HepG2 (cell line): ENCODE data around the gene RRAS. TPM values are rescaled to one million over a fixed set of nuclear protein-coding genes. Genes with fewer than 3 reads are reported as not detected.
A peak's percentile ranks its signal among the peaks of the same experiment; 100 is the strongest.

Experiments used
- ATAC-seq: fragments of 200-7000 bp; cut with Tn5 transposase; 3 replicates; pipeline ENCODE4 v1.9.1; 2020; ENCODE audit warnings: mild to moderate bottlenecking, moderate library complexity
- BruUV-seq: library from RNA; stranded (reverse); fragments of 400-500 nt; replicated peaks from 2 replicates; lab custom pipeline; 2021; lab: Mats Ljungman, UMichigan
- CTCF ChIA-PET: fragments of 300-600 bp; formaldehyde crosslinking; extraction: SDS; loops from one replicate; lab custom pipeline; 2021; ENCODE audit warnings: low total read pairs, inconsistent platforms, low intra/inter-chr PET ratio; lab: Yijun Ruan, JAX
- POLR2A ChIA-PET: fragments of 350-600 bp; sonication (Branson Sonifier 250); formaldehyde crosslinking; loops from one replicate; lab custom pipeline; 2020; ENCODE audit warnings: antibody characterized with exemption, inconsistent platforms; lab: Yijun Ruan, JAX
- DNase-seq: peaks from one replicate; pipeline ENCODE4 v3.0.0-alpha.2; 2015; ENCODE audit warnings: low spot score
- FAIRE-seq: peaks from 3 replicates; lab custom pipeline; 2011; peaks lifted over from hg19 to GRCh38; lab: Jason Lieb, UNC
- H2AFZ ChIP-seq: one replicate; pipeline ENCODE4 v1.6.1; 2011; ENCODE audit warnings: low read length, inconsistent platforms
- H3K27ac ChIP-seq: fragments of 300-600 bp; 3 replicates; pipeline ENCODE4 v1.8.0; 2011; ENCODE audit warnings: mixed run types, mild to moderate bottlenecking, mixed read lengths, low read length, inconsistent platforms; ENCODE audit not compliant: insufficient read depth; ENCODE audit errors: extremely low read length
- H3K27me3 ChIP-seq, 2 experiments: fragments of 200-600 bp in 1 of 2; 2 replicates in 1 of 2; 3 replicates in 1 of 2; pipeline versions ENCODE4 v1.6.0 to v1.8.0; 2011; ENCODE audit warnings: low read length in 2 of 2, mild to moderate bottlenecking in 2 of 2, moderate library complexity in 2 of 2, inconsistent platforms in 1 of 2; ENCODE audit not compliant: insufficient read depth in 2 of 2, control insufficient read depth in 1 of 2
- H3K36me3 ChIP-seq, 2 experiments: fragments of 200-600 bp in 1 of 2; replicated peaks in 1 of 2; 2 replicates in 1 of 2; 3 replicates in 1 of 2; pipeline versions ENCODE4 v1.5.1 to v1.8.0; 2011; ENCODE audit warnings: low read length in 2 of 2, inconsistent platforms in 1 of 2; ENCODE audit not compliant: insufficient read depth in 2 of 2, control insufficient read depth in 1 of 2
- H3K4me1 ChIP-seq: 2 replicates; pipeline ENCODE4 v1.5.1; 2012; ENCODE audit warnings: low read length, inconsistent platforms; ENCODE audit not compliant: insufficient read depth
- H3K4me2 ChIP-seq: 2 replicates; pipeline ENCODE4 v1.6.0; 2011; ENCODE audit warnings: low read depth, low read length, inconsistent platforms
- H3K4me3 ChIP-seq, 3 experiments: fragments of 200-600 bp in 1 of 3; sonication (generic), shearing (Covaris generic) in 1 of 3; replicated peaks in 1 of 3; 2 replicates each; pipeline ENCODE4 v1.5.1; 2011 to 2016; ENCODE audit warnings: low read length in 3 of 3, inconsistent platforms in 2 of 3, low read depth in 2 of 3, mild to moderate bottlenecking in 2 of 3, control low read depth in 1 of 3, mixed read lengths in 1 of 3; ENCODE audit not compliant: insufficient read depth in 1 of 3
- H3K79me2 ChIP-seq: one replicate; pipeline ENCODE4 v1.6.1; 2011; ENCODE audit warnings: low read length, inconsistent platforms; ENCODE audit not compliant: insufficient read depth
- H3K9ac ChIP-seq: 2 replicates; pipeline ENCODE4 v1.6.0; 2011; ENCODE audit warnings: mild to moderate bottlenecking, low read depth, low read length, inconsistent platforms; ENCODE audit not compliant: insufficient read depth
- H3K9me3 ChIP-seq: 2 replicates; pipeline ENCODE4 v1.5.1; 2012; ENCODE audit warnings: mild to moderate bottlenecking, low read length
- H4K20me1 ChIP-seq: 2 replicates; pipeline ENCODE4 v1.6.0; 2011; ENCODE audit warnings: inconsistent platforms, mild to moderate bottlenecking, low read length, moderate library complexity; ENCODE audit not compliant: insufficient read depth
- ARHGAP35 ChIP-seq: sonication (generic); formaldehyde crosslinking; IDR thresholded peaks from 2 replicates; pipeline ENCODE4 v1.9.0; 2022; ENCODE audit warnings: mild to moderate bottlenecking, inconsistent platforms, moderate library complexity, missing genetic modification reagents, borderline replicate concordance
- EED ChIP-seq: sonication (generic); formaldehyde crosslinking; IDR thresholded peaks from 2 replicates; pipeline ENCODE4 v1.5.0; 2020; ENCODE audit warnings: mild to moderate bottlenecking, missing genetic modification reagents
- FOXK2 ChIP-seq: fragments of 450-650 bp; IDR thresholded peaks from 2 replicates; pipeline ENCODE4 v1.6.1; 2016
- HNRNPUL1 ChIP-seq: fragments of 200-400 bp; formaldehyde crosslinking; IDR thresholded peaks from 2 replicates; pipeline ENCODE4 v1.6.1; 2017; ENCODE audit warnings: low read depth, mild to moderate bottlenecking, low read length, moderate library complexity
- KDM5B ChIP-seq: sonication (generic); formaldehyde crosslinking; IDR thresholded peaks from 2 replicates; pipeline ENCODE4 v1.4.0; 2020; ENCODE audit warnings: missing genetic modification reagents, mild to moderate bottlenecking, borderline replicate concordance
- KLF6 ChIP-seq: IDR thresholded peaks from 2 replicates; pipeline ENCODE4 v1.8.0; 2016; ENCODE audit warnings: missing biosample characterization, missing genetic modification reagents
- NFYC ChIP-seq: IDR thresholded peaks from 2 replicates; pipeline ENCODE4 v1.6.1; 2016; ENCODE audit warnings: missing genetic modification reagents, missing compliant biosample characterization
- RFX1 ChIP-seq: fragments of 450-650 bp; IDR thresholded peaks from 2 replicates; pipeline ENCODE4 v1.6.1; 2017
- ZBTB2 ChIP-seq: sonication (generic); formaldehyde crosslinking; IDR thresholded peaks from 2 replicates; pipeline ENCODE4 v1.8.0; 2022; ENCODE audit warnings: low read depth, missing genetic modification reagents
- ZBTB38 ChIP-seq: sonication (generic); formaldehyde crosslinking; IDR thresholded peaks from 2 replicates; pipeline ENCODE4 v1.5.1; 2020; ENCODE audit warnings: mild to moderate bottlenecking, missing genetic modification reagents
- ZHX2 ChIP-seq, 2 experiments: sonication (generic) in 1 of 2; formaldehyde crosslinking in 1 of 2; IDR thresholded peaks; 2 replicates each; pipeline versions ENCODE4 v1.6.1 to v1.9.0; 2014 to 2022; ENCODE audit warnings: antibody characterized with exemption in 1 of 2, borderline replicate concordance in 1 of 2, inconsistent platforms in 1 of 2, low read depth in 1 of 2, missing genetic modification reagents in 1 of 2
- ZNF292 ChIP-seq: sonication (generic); formaldehyde crosslinking; IDR thresholded peaks from 2 replicates; pipeline ENCODE4 v1.8.1; 2022; ENCODE audit warnings: mild to moderate bottlenecking, low read depth, missing genetic modification reagents, borderline replicate concordance
- ZNF44 ChIP-seq: sonication (generic); formaldehyde crosslinking; IDR thresholded peaks from 2 replicates; pipeline ENCODE4 v1.5.1; 2020; ENCODE audit warnings: mild to moderate bottlenecking, missing genetic modification reagents
- ZNF484 ChIP-seq: sonication (generic); formaldehyde crosslinking; IDR thresholded peaks from 2 replicates; pipeline ENCODE4 v1.5.1; 2020; ENCODE audit warnings: mild to moderate bottlenecking, low read depth, missing genetic modification reagents, borderline replicate concordance
- ZNF614 ChIP-seq: IDR thresholded peaks from 2 replicates; pipeline ENCODE4 v1.6.1; 2018; ENCODE audit warnings: missing biosample characterization, missing genetic modification reagents, inconsistent platforms, borderline replicate concordance
- ZNF740 ChIP-seq: sonication (generic); formaldehyde crosslinking; IDR thresholded peaks from 2 replicates; pipeline ENCODE4 v1.4.0; 2020; ENCODE audit warnings: missing genetic modification reagents
- WGBS: methylation state at CpG from one replicate; pipeline ENCODE4 v1.1.6; 2017; ENCODE audit warnings: low lambda C conversion rate; 5-methylcytosine and 5-hydroxymethylcytosine counted together
- in situ Hi-C: cut with HindIII; loops from 2 replicates; pipeline ENCODE4 v1.10.0; 2017; ENCODE audit warnings: low pct_unique_long_range_greater_than_20kb; ENCODE audit not compliant: extremely low pct_ligation_motif_present
- intact Hi-C: fragments of 100-400 bp; cut with micrococcal nuclease; formaldehyde crosslinking; loops from one replicate; pipeline ENCODE4 v1.10.0; 2022; ENCODE audit not compliant: unreplicated experiment
- polyA plus RNA-seq, 8 experiments: library from polyadenylated mRNA; depleted of rRNA in 3 of 8; stranded (reverse) in 7 of 8; unstranded in 1 of 8; fragments of >200 nt; fragmentation: Illumina TruSeq in 4 of 8; extraction: Trizol in 4 of 8; gene quantifications; 2 replicates each; pipeline versions ENCODE4 v1.2.1 to v1.2.3, GENCODE V29; 2011 to 2016; ENCODE audit warnings: low read depth in 4 of 8, missing spikeins in 1 of 8, mixed read lengths in 1 of 8; ENCODE audit not compliant: insufficient read depth in 1 of 8
- total RNA-seq, 5 experiments: library from RNA; depleted of rRNA; stranded (reverse); fragments of >200 nt; fragmentation: Illumina TruSeq; extraction: Trizol; gene quantifications; 2 replicates each; pipeline ENCODE4 v1.2.3, GENCODE V29; 2016; ENCODE audit warnings: low read depth in 1 of 5

The RRAS gene
- total and polyA plus RNA-seq, 2 of the 13 experiments (the other 11 are each of a cell fraction or from before 2014, with no cell fraction given) = 1.5 to 12.0 TPM

DNA sequence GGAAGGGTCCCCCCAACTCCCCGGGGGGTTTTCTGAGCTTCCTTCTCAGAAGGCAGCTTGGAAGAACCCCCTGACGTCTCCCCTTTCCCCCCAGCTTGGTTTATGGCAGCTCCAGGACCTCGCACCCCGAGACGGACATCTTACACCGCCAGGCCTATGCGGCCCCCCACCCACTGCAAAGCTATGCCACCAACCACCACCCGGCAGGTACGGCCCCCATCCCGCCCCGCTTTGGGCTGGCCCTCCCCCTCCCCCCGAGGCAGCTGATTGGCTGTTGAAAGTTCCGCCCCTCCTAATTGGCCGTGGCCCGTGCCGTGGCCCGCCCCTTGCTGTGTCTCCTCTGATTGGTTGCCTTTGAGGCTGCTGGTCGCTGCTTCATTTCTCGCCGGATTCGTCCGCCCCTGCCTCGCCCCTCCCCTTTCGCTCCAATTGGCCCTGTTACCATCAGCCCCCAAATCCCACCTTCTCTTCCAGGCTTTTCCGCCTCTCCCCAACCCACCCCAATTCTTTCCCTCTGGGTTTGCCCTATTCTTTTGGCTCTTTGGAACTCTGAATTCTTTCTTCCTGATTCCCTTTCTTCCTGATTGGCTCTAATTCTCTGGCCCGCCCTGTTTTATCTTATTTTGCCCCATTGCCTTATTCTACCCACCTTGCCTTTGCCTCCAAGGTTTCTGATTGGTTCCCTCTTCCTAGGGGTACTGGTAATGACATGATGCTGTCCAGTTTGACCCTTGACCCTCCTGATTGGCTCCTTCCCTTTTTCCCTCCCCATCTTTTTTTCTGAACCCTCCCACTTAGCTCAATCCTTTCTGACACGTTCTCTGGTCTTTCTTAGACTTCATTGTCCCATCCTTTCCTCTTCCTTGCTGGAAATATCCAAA, 46.5 kb downstream of the RRAS start:
- H3K79me2 ChIP-seq = peaks cover 15% of the 10 kb centered on the region
- in situ Hi-C loops (loop anchor here (10.0 kb wide), 1 partner anchor 81 kb away; the partner anchor contains the start of gene PRMT1), intact Hi-C loops (no loop called here)
- no peak overlapping the region for H3K27ac ChIP-seq
- H3K9ac ChIP-seq = no peak overlapping the region
- H3K4me2 ChIP-seq = no peak overlapping the region
- peaks cover 23% of the 10 kb centered on the region for H3K4me1 ChIP-seq
- WGBS = 93% methylated on average over 27 of the region's 27 CpGs
- POLR2A ChIA-PET = interaction anchor here (0.6 to 1.5 kb wide), 4 partner anchors 10 to 83 kb away, joined by 3 to 8 read pairs (median 6); partner anchors contain the start of genes NOSIP, PRMT1 and RRAS
- no peak for ATAC-seq
- no peak overlapping the region for H3K4me3 ChIP-seq
- H3K9me3 ChIP-seq = no peaks in the 10 kb centered on the region
- no peak overlapping the region for H2AFZ ChIP-seq
- DNase-seq = no peak
- 0 out of 2 replicates have a peak, but pooled peaks cover 5% of the 10 kb centered on the region for H4K20me1 ChIP-seq
- CTCF ChIA-PET = no interaction called here
- BruUV-seq = no TSS peak
- FAIRE-seq = no peak
- H3K36me3 ChIP-seq = peaks cover 1 to 16% of the 10 kb centered on the region in 2 experiments; a peak in 4 of 5 replicates
- no peaks in the 10 kb centered on the region; a peak in 1 of 5 replicates for H3K27me3 ChIP-seq
- 0 out of 2 replicates have a peak, but pooled peaks have one; percentile 35 for TF ChIP-seq ZBTB38 (CRISPR knock-in tag)
- no peak for TF ChIP-seq KLF6 (CRISPR knock-in tag)
- no peak for TF ChIP-seq RFX1
- no peak for TF ChIP-seq ZNF740 (CRISPR knock-in tag)
- no peak for TF ChIP-seq FOXK2
- TF ChIP-seq ZBTB2 (CRISPR knock-in tag) = no peak
- TF ChIP-seq ZNF292 (CRISPR knock-in tag) = no peak
- no peak for TF ChIP-seq ARHGAP35 (CRISPR knock-in tag)
- TF ChIP-seq ZNF44 (CRISPR knock-in tag) = no peak
- no peak for TF ChIP-seq ZNF614
- TF ChIP-seq KDM5B (CRISPR knock-in tag) = no peak
- TF ChIP-seq ZHX2 (IDR thresholded peaks at IDR 0.05; ENCODE audit: low read depth) = no peak
- TF ChIP-seq ZHX2 (CRISPR knock-in tag; IDR thresholded peaks at IDR 0.05; ENCODE audit: borderline replicate concordance) = no peak
- TF ChIP-seq ZNF484 (CRISPR knock-in tag) = no peak
- no peak for TF ChIP-seq EED (CRISPR knock-in tag)
- no peak for TF ChIP-seq HNRNPUL1
- TF ChIP-seq NFYC = peak; percentile 71
